Motor neuron (in vitro differentiated cells): Measurements from ENCODE around the gene SEPTIN5. TPM values are rescaled to one million over a fixed set of nuclear protein-coding genes. Genes with fewer than 3 reads are reported as not detected.

Experiments used
- ATAC-seq, 8 experiments: fragments of 200-7000 bp; cut with Tn5 transposase; replicated peaks in 6 of 8; 2 replicates each; pipeline ENCODE4 v1.8.0; 2021; ENCODE audit warnings: mild to moderate bottlenecking in 8 of 8, moderate library complexity in 8 of 8
- H3K27ac ChIP-seq, 2 donors: fragments of 250-450 bp; sonication (Bioruptor Pico); 2 replicates each; pipeline ENCODE4 v1.9.0; 2021; ENCODE audit warnings: antibody characterized with exemption in 2 of 2, mild to moderate bottlenecking in 2 of 2, moderate library complexity in 1 of 2
- H3K4me1 ChIP-seq, 2 donors: fragments of 250-450 bp; sonication (Bioruptor Pico); replicated peaks in 1 of 2; 2 replicates each; pipeline ENCODE4 v1.6.1; 2021; ENCODE audit warnings: antibody characterized with exemption in 2 of 2, mild to moderate bottlenecking in 2 of 2, moderate library complexity in 1 of 2
- H3K4me3 ChIP-seq, 5 donors: fragments of 250-450 bp; sonication (Bioruptor Pico); 2 replicates each; pipeline ENCODE4 v1.9.0; 2021; ENCODE audit warnings: antibody characterized with exemption in 5 of 5, mild to moderate bottlenecking in 5 of 5, moderate library complexity in 4 of 5
- WGBS, 10 experiments: fragments of 450-650 bp; shearing (Covaris generic); methylation state at CpG; one replicate each; pipeline ENCODE4 v1.0.0; 2022; 5-methylcytosine and 5-hydroxymethylcytosine counted together
- in situ Hi-C, 9 experiments: fragments of 400-800 bp; cut with MboI; loops; one replicate each; pipeline ENCODE4 v1.15.0; 2021; ENCODE audit warnings: low sequenced_read_pairs in 9 of 9, low pct_unique_long_range_greater_than_20kb in 2 of 9; ENCODE audit not compliant: unreplicated experiment in 9 of 9
- total RNA-seq, 8 experiments: library from RNA; unstranded; fragments of 300-600 nt; gene quantifications; 2 replicates each; pipeline versions ENCODE4 v1.2.3 to v1.2.4, GENCODE V29; 2022

SEPTIN5 gene
- total RNA-seq, 8 experiments from 2014 or later: 10.4 to 70.3 (median 46.3) TPM

GRCh38 chr22:19728271-19728670, 14.0 kb downstream of the SEPTIN5 start:
- Histone ChIP-seq H3K4me1 (peaks cover 23 to 40% of the 10 kb centered on the region in 2 donors), H3K27ac (no peak overlapping the region), H3K4me3 (no peak overlapping the region)
- in situ Hi-C loops: loop anchor here in 1 of 9 experiments (10.0 kb wide), 1 partner anchor 187 kb away; no protein-coding TSS in a partner anchor
- ATAC-seq: no peak
- 60 to 100% (median 77%) methylated on average over 1 to 3 of the region's 6 CpGs; no CpG with 5 or more reads in 6 of the 10 experiments for WGBS, 10 experiments

DNA sequence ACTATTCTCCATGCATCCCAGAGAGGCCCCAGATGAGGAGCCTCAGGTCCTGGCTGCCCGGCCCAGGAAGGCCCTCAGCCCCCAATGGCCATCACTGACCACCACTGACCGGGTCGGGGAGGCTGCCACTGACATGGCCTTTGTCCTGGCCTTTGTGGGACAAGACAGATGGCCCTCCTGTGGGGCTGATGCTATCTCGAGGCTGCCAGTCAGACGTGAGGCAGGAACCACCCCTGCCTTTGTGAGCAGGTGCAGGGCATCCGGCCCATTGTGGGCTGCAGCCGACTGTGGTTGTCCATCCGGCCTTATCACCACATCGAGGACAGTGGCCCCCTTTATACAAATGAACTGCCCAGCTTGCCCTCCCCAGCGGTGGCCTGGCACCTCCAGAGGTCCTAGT, 14.5 kb downstream of the SEPTIN5 start:
- H3K4me3 ChIP-seq: no peak overlapping the region
- peaks cover 17 to 34% of the 10 kb centered on the region in 2 donors for H3K4me1 ChIP-seq
- in situ Hi-C loops: loop anchor here in 1 of 9 experiments (10.0 kb wide), 1 partner anchor 186 kb away; no protein-coding TSS in a partner anchor
- H3K27ac ChIP-seq: no peak overlapping the region
- WGBS, 10 experiments: 16 to 67% methylated on average over 1 to 7 of the region's 10 CpGs; no CpG with 5 or more reads in 8 of the 10 experiments
- no peak for ATAC-seq

- Histone ChIP-seq H3K27ac (no peak overlapping the region), H3K4me1 (peaks cover 17 to 30% of the 10 kb centered on the region in 2 donors), H3K4me3 (no peak overlapping the region)
- ATAC-seq: no peak
- in situ Hi-C loops: loop anchor here in 1 of 9 experiments (10.0 kb wide), 1 partner anchor 185 kb away; no protein-coding TSS in a partner anchor
- 60 to 80% methylated on average over 1 to 2 of the region's 9 CpGs; no CpG with 5 or more reads in 8 of the 10 experiments for WGBS, 10 experiments
Observed at GRCh38 chr22:19729507-19729906, 15.2 kb downstream of the SEPTIN5 start.

GRCh38 chr22:19730198-19730597, 15.9 kb downstream of the SEPTIN5 start:
- Histone ChIP-seq H3K4me3 (no peak overlapping the region), H3K27ac (peak overlapping the region in 1 of 2 donors; percentile 18), H3K4me1 (peaks cover 20 to 27% of the 10 kb centered on the region in 2 donors)
- in situ Hi-C loops: no loop called here
- WGBS, 10 experiments: 33 to 90% methylated on average over 1 to 2 of the region's 8 CpGs; no CpG with 5 or more reads in 8 of the 10 experiments
- peak in 4 of 8 experiments; percentile 7 to 49 (median 42) for ATAC-seq

DNA sequence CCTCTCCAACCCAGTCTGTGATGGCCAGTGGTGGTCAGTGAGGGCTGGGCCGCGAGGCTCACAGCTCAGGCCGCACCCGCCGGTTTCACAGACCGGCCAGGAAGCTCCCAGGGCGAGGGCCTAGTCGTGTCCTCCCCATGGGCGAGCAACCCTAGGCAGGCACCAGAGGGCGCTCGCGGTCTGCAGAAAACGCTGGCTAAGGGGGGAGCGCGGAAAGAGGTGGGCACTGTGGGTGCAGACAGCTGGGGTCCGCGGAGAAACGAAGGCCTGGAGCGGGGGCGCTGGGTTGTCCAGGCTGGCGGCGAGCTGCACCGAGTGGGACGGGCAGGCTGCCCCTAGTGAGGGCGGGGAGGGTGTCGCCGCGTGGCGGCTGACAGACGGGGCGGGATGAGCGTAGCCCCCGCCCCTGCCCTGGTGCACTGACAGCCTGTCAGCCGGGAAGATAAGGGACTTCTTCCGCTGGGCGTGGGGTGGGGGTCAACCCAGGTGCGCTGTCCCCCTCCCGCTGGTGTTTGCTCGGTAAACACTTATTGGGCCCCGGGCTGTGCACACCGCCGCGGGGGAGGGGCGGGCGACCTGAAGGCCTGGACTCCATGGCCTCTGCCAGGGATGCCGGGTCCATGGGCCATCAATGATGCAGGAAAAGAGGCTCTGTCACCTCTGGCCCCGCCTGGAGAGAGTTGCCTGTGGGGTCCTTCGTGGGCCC, 16.5 kb downstream of the SEPTIN5 start:
- in situ Hi-C loops: no loop called here
- Histone ChIP-seq H3K27ac (peak overlapping the region in 1 of 2 donors; percentile 18), H3K4me3 (peak overlapping the region in 3 of 5 donors; percentile 1 to 26 (median 8)), H3K4me1 (peaks cover 26 to 34% of the 10 kb centered on the region in 2 donors)
- peak; percentile 66 to 98 (median 88) for ATAC-seq
- WGBS, 10 experiments: 0 to 40% (median 12%) methylated on average over 2 to 7 of the region's 48 CpGs; no CpG with 5 or more reads in 6 of the 10 experiments

GRCh38 chr22:19731361-19732135, 17.2 kb downstream of the SEPTIN5 start:
- no peak overlapping the region for H3K4me3 ChIP-seq
- peak overlapping the region in 1 of 2 donors; percentile 18 for H3K27ac ChIP-seq
- WGBS, 10 experiments: no CpG with 5 or more reads among the region's 21 CpGs
- peak in 4 of 8 experiments; percentile 11 to 55 (median 50) for ATAC-seq
- in situ Hi-C loops: no loop called here
- peaks cover 33 to 41% of the 10 kb centered on the region in 2 donors for H3K4me1 ChIP-seq

GRCh38 chr22:19732403-19733113, 18.3 kb downstream of the SEPTIN5 start:
- 20 to 100% (median 89%) methylated on average over 1 to 7 of the region's 10 CpGs; no CpG with 5 or more reads in 4 of the 10 experiments for WGBS, 10 experiments
- no peak for ATAC-seq
- no peak overlapping the region for H3K27ac ChIP-seq
- peaks cover 43 to 51% of the 10 kb centered on the region in 2 donors for H3K4me1 ChIP-seq
- H3K4me3 ChIP-seq: no peak overlapping the region
- in situ Hi-C loops: no loop called here

DNA sequence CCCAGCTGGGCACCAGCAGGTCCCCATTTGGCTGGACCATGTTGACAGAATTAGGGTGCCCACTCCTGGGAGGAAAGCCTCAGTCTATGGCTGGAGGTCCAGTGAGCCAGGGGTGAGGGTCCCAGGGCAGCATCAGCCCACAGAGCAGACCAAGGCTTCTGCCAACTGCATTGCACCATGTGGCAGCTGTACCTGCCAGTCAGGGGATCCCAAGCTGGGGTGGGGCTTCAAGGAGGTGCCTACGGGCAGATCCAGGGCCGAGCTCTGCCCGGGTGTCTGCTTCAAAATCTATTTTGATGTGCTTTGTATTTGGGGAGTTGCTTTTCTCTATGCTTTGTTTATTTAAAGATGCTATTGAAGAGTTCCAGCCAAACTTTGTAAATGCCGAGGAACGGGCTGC, 19.5 kb downstream of the SEPTIN5 start:
- Histone ChIP-seq H3K4me1 (peaks cover 53 to 63% of the 10 kb centered on the region in 2 donors), H3K4me3 (no peak overlapping the region), H3K27ac (no peak overlapping the region)
- no peak for ATAC-seq
- 0 to 100% (median 40%) methylated on average over 1 to 2 of the region's 5 CpGs; no CpG with 5 or more reads in 7 of the 10 experiments for WGBS, 10 experiments
- in situ Hi-C loops: no loop called here

- Histone ChIP-seq H3K27ac (no peak overlapping the region), H3K4me1 (peaks cover 53 to 65% of the 10 kb centered on the region in 2 donors), H3K4me3 (no peak overlapping the region)
- WGBS, 10 experiments: 80 to 90% methylated on average over 4 of the region's 7 CpGs; no CpG with 5 or more reads in 8 of the 10 experiments
- no peak for ATAC-seq
- in situ Hi-C loops: no loop called here
Observed at GRCh38 chr22:19734163-19734562, 19.9 kb downstream of the SEPTIN5 start.

- Histone ChIP-seq H3K4me1 (peaks cover 53 to 65% of the 10 kb centered on the region in 2 donors), H3K27ac (no peak overlapping the region), H3K4me3 (no peak overlapping the region)
- ATAC-seq: no peak
- 50 to 100% methylated on average over 1 to 3 of the region's 5 CpGs; no CpG with 5 or more reads in 8 of the 10 experiments for WGBS, 10 experiments
- in situ Hi-C loops: no loop called here
Observed at GRCh38 chr22:19734837-19735382, 20.6 kb downstream of the SEPTIN5 start.

DNA sequence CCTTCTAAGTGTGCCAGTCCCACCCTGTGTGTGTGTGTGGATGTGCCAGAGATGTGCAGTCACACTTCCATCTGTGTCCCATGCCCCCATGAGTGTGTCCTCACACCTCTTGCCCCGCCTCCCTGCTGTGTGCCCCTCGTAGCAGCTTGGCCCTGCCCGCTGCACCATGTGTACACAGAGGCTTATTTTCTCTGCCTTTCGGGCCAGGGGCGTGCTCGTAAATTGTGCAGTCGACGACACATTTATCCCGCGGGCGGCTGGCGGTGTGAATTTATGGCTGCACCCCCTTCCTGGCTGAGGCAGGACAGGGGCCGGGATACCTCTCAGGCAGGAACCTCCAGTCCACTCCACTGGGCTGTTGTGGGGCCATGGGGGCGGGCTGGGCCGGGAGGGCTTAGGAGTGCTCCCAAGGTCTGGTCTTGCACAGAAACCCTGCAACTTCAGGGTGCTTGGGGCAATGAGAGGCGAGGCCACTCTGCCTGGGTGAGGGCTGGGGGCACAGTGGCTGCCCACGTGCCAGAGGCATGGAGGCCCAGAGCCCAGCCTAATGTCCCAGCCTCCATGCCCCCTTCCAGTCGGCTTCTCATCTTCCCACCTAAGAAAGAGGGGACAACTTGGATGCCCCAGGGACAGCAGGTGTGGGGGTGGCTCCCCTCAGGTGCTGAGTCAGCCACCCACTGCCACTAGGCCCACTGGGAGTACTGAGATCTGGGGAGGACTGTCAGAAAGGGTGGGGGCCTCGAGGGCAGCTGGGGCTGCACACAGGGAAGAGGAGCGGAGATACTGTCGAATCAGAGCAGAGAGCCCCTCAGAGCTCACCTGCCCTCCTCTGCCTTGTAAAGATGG, 21.6 kb downstream of the SEPTIN5 start:
- 40% methylated on average over 1 of the region's 21 CpGs; no CpG with 5 or more reads in 9 of the 10 experiments for WGBS, 10 experiments
- in situ Hi-C loops: no loop called here
- Histone ChIP-seq H3K4me3 (no peak overlapping the region), H3K27ac (peak overlapping the region in 1 of 2 donors; percentile 24), H3K4me1 (peaks cover 53 to 59% of the 10 kb centered on the region in 2 donors)
- ATAC-seq: peak in 5 of 8 experiments; percentile 11 to 30 (median 16)
